VCaP (cell line): ENCODE measurements around the gene RETREG2.

Source experiments
- H3K27ac ChIP-seq: fragments of 450-650 bp; 2 replicates; pipeline ENCODE4 v1.5.1; 2017
- CTCF ChIP-seq: fragments of 450-650 bp; conservative IDR thresholded peaks from 2 replicates; pipeline ENCODE4 v1.5.1; 2017; ENCODE audit warnings: mild to moderate bottlenecking, moderate library complexity

The RETREG2 gene

GRCh38 chr2:219182331-219183150 lies 4.5 kb downstream of the RETREG2 start:
- TF ChIP-seq CTCF = no peak
- no peak overlapping the region for H3K27ac ChIP-seq

GRCh38 chr2:219183151-219183772 lies 5.2 kb downstream of the RETREG2 start:
- TF ChIP-seq CTCF = no peak
- H3K27ac ChIP-seq = no peak overlapping the region

- TF ChIP-seq CTCF = no peak
- H3K27ac ChIP-seq = no peak overlapping the region
These were observed 6.0 kb downstream of the RETREG2 start for GRCh38 chr2:219184121-219184520.

- TF ChIP-seq CTCF = no peak
These were observed 8.8 kb downstream of the RETREG2 start for GRCh38 chr2:219186754-219187456.

GRCh38 chr2:219197388-219197787 lies 19.3 kb downstream of the RETREG2 start:
- no peak for TF ChIP-seq CTCF
- no peak overlapping the region for H3K27ac ChIP-seq

More at GRCh38 chr2:219186754-219187456, 8.8 kb downstream of the RETREG2 start:
- H3K27ac ChIP-seq = no peak overlapping the region

GRCh38 chr2:219198974-219199373 lies 20.9 kb downstream of the RETREG2 start:
- no peak for TF ChIP-seq CTCF
- H3K27ac ChIP-seq = no peak overlapping the region
